ENCODE measurements around the gene PLAAT2. TPM values are rescaled to one million over a fixed set of nuclear protein-coding genes. Genes with fewer than 3 reads are reported as not detected.

PLAAT2 gene
- total and polyA plus RNA-seq, 2 of the 13 experiments (the other 11 are each of a cell fraction or from before 2014, with no cell fraction given) = 0.22 TPM; not detected in 1

- TF ChIP-seq NR2F6 (IDR thresholded peaks at IDR 0.05) (peak; percentile 69), NR2F6 (CRISPR knock-in tag; IDR thresholded peaks at IDR 0.05) (peak; percentile 67; the same call in 1 of the 2 replicates), ZBTB10 (CRISPR knock-in tag; IDR thresholded peaks at IDR 0.05; ENCODE audit: borderline replicate concordance) (no peak), FOXK1 (CRISPR knock-in tag; IDR thresholded peaks at IDR 0.05; ENCODE audit: borderline replicate concordance, low read depth) (peak; percentile 59; the same call in 1 of the 2 replicates), PAXIP1 (CRISPR knock-in tag; conservative IDR thresholded peaks at IDR 0.05) (peak; percentile 74), ERF (CRISPR knock-in tag; IDR thresholded peaks at IDR 0.05) (0 out of 2 replicates have a peak, but pooled peaks have one; percentile 44), ZBTB4 (CRISPR knock-in tag; IDR thresholded peaks at IDR 0.05; ENCODE audit: borderline replicate concordance) (no peak), ZNF772 (CRISPR knock-in tag; IDR thresholded peaks at IDR 0.05) (no peak), NFE2L2 (IDR thresholded peaks at IDR 0.05; ENCODE audit: low read length) (no peak), ZBTB33 (CRISPR knock-in tag; IDR thresholded peaks at IDR 0.05) (0 out of 2 replicates have a peak, but pooled peaks have one; percentile 21), KDM4B (CRISPR knock-in tag; IDR thresholded peaks at IDR 0.05) (0 out of 2 replicates have a peak, but pooled peaks have one; percentile 24), SOX6 (IDR thresholded peaks at IDR 0.05) (no peak), SOX6 (CRISPR knock-in tag; IDR thresholded peaks at IDR 0.05) (peak; percentile 97), SIN3A (IDR thresholded peaks at IDR 0.05; ENCODE audit: borderline replicate concordance, low read depth, low read length) (no peak), RFX1 (IDR thresholded peaks at IDR 0.05) (peak; percentile 62; the same call in 1 of the 2 replicates), THAP8 (CRISPR knock-in tag; IDR thresholded peaks at IDR 0.05; ENCODE audit: borderline replicate concordance) (no peak), TFE3 (CRISPR knock-in tag; IDR thresholded peaks at IDR 0.05) (no peak)
Observed at GRCh38 chr11:63603180-63603518, 40.0 kb upstream of the PLAAT2 start (continued).
